ENCODE measurements around the gene ASB17.
A peak's percentile ranks its signal among the peaks of the same experiment; 100 is the strongest.
"Not testable (repeated sequence)": the region's sequence is repeated elsewhere in the genome, so short reads cannot be mapped to it uniquely, and the experiment has no call there.

Gene ASB17, protein sequence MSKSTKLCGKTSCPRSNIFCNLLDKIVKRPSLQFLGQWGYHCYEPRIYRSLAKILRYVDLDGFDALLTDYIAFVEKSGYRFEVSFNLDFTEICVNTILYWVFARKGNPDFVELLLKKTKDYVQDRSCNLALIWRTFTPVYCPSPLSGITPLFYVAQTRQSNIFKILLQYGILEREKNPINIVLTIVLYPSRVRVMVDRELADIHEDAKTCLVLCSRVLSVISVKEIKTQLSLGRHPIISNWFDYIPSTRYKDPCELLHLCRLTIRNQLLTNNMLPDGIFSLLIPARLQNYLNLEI

DNA sequence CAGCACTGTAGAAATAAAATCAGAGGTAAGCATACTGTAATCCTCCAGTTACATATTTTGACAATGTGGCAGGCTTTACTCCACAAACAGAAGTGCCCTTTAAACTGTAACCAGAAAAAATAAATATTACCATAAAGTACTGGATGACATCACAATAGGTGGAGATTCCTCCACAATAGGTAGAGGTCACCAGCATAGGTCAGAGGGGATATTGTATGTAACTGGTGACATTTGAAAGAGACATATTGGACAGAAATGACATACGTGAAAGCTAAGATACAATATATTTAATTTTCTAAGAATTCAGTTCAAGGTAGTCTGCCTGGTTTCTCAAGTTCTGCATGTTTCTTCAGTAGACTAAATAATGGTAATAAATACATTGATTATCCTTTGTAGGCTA is at the start of gene ASB17:
ASB17 (minus strand) TSS at position 101 of the 400 bp plus-strand sequence. CDS start 113 bp downstream, outside the sequence.
- intact Hi-C loops (cut with DNase I): no loop called here
- no peak for DNase-seq

DNA sequence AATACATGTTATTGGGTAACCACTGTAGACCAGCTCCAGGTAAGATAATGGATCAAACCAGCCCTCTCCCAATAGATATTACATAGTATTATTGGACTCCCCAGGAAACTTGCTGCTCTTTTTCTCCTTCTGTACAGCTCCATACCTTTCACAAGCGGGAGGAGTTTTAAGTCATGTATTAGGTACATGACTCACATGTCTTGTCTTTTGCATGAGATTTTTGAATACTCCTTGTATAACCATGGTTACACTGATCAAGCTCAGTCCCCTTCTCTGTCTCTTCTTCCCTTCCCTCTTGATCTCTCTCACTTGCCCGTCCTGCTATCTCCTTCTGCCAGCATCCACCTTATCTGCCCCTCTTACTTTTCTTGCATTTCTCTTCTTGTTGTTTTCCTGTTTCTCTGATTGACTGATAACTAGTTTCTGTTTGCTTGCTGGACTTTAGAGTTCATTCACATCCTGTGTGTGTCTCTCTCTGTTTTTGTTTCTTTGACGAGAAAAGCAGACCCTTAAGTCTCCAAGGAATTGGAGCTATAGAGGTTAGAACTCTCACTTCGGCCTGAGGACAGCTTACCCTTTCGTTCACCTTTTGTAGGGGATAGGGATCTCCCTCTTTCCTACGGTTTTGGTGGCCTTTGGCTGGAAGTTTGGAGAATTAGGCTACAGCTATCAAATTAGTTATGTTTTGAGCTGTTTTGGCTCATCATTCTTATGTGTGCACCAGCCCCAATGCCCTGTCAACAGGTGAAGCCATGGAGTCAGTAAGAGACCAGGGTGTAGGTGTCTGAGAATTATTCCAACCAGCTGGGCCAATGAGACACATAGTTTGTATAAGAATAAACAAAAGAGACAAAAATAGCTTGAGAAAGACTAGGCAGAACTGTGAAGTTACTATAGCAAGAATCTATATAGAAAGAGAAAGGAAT is 49.0 kb upstream of the ASB17 start:
- DNase-seq: no peak
- intact Hi-C loops (cut with DNase I): no loop called here

DNA sequence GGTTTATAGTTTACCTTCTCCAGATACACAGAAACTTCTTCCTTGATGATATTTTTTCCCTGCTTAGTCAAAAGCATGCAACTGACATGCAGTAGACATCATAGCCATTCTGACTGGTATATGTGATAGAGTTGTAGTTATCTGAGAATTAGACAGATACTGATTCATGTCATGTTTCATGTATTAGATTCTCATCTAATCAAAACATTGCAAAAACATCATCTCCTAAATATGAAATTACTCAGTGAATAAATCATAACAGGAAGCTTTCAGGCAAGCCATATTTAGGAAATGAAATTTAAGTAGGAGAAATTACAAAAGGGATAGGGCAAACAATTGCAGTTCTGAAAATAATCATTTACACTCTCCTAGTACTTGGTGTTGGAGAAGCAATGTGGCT is 38.4 kb upstream of the ASB17 start:
- intact Hi-C loops (cut with DNase I): no loop called here
- DNase-seq: no peak

DNA sequence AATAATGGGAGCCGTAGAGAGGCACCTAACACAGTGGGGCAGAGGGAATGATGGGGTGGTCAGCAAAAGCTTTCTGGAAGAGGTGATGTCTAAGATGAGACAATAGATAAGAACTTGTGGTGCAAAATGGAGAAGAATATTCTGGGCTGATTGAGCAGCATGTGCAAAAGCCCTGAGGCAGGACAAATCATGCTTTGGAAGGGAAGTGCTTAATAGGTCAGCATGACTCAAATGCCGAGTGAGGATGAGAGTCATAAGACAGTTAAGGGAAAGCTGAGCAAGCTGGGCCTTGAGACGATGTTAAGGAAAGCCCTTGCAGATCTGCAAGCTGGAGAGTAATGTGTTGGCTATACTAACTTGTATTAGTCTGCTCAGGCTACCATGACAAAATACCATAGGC is 37.3 kb upstream of the ASB17 start:
- intact Hi-C loops (cut with DNase I): no loop called here
- DNase-seq: no peak

DNA sequence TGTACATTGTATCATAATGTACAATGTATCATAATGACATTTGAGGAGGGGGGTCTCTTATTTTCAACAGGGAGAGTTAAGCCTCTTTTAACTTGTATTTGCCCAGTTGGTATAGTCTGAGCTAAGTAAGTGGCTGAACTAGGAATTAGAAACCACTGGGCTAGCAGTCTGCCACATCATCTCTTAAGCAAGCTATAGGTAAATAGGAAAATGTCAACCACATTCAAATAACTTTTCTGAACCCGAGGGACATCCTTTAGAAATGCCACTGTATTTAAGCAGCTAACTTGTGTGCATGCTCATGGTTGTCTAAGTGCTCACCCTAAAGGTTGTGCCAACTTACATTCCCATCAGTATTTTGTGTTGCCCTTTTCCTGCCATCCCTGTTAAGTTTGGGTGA is 35.5 kb upstream of the ASB17 start:
- intact Hi-C loops (cut with DNase I): no loop called here
- DNase-seq: no peak

DNA sequence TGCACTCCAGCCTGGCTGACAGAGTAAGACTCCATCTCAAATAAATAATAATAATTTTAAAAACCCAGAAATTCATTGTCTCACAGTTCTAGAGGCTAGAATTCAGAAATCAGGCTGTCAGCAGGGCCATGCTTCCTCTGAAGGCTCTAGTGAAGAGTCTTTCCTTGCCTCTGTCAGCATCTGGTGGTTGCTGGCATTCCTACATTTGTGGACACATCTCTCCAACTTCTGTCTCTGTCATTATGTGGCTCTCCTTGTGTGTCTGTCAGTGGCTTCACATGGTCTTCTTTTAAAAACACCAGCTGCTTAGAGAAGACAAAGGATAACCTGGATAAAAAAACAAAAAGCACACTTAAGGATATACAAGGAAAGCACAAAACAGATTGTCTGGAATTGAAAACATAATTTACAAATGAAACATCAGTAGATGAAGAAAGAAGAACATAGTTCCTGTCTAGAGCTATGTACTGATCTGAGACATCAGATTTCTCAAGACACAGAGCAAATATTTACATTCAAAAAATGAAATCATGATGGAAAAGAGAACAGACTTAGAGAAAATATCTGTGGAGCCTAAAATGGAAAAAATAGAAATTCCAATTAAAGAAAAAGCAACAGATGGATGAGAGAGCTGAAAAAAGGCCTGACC is 32.7 kb upstream of the ASB17 start:
- intact Hi-C loops (cut with DNase I): no loop called here

DNA sequence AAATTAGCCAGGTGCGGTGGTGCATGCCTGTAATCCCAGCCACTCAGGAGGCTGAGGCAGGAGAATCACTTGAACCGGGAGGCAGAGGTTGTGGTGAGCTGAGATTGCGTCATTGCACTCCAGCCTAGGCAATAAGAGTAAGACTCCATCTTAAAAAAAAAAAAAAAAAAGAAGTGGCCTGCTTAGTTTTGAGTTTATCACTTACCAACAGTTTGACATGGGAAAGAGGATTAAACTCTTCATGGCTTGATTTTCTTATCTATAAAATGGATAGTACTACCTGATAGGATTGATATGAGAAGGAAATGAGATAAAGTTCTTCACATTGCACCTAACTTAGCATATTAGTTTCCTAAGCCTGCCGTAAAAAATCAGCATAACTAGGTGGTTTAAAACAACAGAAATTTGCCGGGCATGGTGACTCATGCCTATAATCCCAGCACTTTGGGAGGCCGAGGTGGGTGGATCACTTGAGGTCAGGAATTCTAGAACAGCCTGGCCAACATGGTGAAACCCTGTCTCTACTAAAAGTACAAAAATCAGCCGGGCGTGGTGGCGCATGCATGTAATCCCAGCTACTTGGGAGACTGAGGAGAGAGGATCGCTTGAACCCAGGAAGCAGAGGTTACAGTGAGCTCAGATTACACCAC is 32.0 kb upstream of the ASB17 start:
- DNase-seq: peak in 1 of 10 donors; percentile 8
- intact Hi-C loops (cut with DNase I): not testable (repeated sequence)

More for the DNA sequence above, 32.7 kb upstream of the ASB17 start:
- no peak for DNase-seq

DNA sequence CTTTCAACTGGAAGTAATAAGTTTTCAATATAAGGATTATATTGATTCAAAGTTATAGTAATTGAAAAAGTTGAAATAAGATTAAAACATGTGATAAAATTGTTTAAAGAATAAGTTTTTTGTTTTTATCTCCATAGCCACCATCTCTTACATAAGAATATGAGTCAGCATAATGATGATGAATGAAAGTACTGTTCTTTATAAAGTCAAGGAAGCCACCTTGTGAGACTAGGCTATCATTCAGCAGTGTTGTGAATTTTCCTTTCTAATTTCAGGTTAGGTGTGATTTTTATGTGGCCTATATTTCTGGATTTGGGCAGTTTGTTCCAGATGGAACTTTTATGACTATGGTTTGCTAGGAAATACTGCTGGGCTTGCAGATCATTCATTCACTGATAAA is 22.4 kb upstream of the ASB17 start:
- DNase-seq: no peak
- intact Hi-C loops (cut with DNase I): no loop called here

DNA sequence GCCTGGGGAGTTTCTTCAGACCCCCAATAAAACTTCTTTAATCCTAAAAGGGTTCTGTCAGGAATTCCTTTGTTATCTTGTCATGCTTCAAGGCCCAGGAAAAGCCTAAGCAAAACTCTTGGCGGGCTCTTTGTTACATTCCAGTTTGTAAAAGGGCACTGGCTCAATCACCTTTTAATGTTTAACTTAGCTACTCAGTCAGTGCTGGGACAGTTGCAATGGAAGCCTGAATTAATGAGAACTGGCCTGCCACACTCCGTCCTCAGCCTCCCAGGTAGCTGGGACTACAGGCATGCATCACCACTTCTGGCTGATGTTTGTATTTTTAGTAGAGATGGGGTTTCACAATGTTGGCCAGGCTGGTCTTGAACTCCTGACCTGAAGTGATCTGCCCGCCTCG is 21.3 kb upstream of the ASB17 start:
- intact Hi-C loops (cut with DNase I): no loop called here
- no peak for DNase-seq

DNA sequence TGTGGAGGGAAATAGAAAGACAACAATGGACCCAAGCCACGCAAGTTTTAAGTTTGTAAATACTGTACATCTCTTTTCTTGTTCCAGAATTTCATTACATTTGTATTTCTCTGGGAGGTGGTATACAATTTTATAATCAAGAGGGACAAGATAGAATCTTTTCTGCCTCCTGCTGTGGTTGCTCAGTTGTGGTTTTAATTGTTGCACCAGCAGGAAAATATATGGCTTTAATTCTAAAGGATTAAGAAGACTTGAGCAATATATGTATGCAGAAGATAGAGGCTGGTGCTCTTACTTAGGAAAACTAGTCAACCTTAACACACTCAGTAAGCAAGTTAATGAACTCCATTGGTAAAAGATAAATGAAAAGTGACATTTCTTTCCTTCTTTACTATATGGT is 19.8 kb upstream of the ASB17 start:
- DNase-seq: no peak
- intact Hi-C loops (cut with DNase I): no loop called here

DNA sequence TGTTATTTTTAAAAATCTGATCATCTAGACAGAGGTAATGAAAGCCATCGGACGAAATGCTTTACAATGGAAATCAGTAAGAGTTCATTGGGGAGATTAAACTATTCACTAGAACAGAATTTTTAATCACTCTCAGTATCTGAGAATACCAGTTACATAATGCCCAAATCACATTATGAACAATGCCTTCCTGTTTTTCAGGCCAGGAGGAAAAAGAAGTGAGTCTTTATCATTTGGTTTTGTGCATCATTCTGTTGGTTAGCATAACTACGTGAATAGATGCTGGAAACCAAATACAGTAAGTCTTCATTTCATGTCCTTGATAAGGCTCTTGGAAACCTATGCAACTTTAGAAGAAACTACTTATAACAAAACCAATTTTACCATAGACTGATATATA is 18.0 kb upstream of the ASB17 start:
- no peak for DNase-seq
- intact Hi-C loops (cut with DNase I): no loop called here

DNA sequence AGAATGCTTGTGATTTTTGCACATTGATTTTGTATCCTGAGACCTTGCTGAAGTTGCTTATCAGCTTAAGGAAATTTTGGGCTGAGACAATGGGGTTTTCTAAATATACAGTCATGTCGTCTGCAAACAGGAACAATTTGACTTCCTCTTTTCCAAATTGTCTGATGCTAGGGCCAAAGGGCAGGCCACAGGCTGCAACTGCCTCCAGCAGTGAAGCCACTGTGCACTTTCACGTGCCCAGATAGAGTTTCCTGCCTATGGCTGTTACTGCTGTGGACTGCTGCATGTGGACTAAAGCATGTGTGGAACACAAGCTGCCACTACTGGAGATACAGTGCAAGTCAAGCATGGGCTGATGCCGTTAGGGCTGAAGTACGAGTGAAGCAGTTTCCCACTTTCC is 10.8 kb upstream of the ASB17 start:
- DNase-seq; intact Hi-C loops (cut with DNase I): not testable (repeated sequence)

DNA sequence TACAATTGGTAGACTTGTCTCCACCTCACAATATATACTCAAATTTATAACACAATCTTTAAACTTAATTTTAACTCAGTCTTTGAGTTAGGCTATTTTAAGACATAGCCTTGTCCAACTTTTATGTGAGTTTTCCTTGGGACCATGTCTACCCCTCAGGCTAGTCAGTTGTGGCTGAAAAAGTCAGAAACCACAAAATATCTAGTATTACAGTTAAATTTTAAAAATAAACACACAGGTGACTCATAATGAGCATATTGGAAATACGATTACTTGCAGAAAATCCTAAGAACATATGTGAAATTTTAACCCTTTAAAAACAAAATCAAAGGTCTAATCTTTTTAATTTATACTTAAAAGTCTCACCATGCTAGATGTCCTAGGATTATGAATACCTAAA is 4.8 kb upstream of the ASB17 start:
- intact Hi-C loops (cut with DNase I): no loop called here
- no peak for DNase-seq

DNA sequence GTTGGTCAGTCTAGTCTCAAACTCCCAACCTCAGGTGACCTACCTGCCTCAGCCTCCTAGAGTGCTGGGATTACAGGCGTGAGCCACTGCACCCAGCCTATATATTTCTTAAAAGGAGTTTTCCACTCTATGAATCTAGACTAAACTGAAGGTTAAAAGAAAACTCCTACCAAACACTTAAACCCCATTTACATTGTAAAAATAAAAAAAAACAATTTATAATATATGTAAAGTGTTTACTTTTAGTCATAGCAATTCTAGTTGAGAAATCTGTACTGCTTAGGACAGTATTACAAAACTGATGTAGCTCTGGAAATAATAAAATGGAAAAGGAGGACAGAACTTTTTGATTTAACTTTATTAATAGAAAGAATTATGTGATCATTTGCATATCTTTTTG is 9.5 kb downstream of the ASB17 start:
- intact Hi-C loops (cut with DNase I): no loop called here
- no peak for DNase-seq

DNA sequence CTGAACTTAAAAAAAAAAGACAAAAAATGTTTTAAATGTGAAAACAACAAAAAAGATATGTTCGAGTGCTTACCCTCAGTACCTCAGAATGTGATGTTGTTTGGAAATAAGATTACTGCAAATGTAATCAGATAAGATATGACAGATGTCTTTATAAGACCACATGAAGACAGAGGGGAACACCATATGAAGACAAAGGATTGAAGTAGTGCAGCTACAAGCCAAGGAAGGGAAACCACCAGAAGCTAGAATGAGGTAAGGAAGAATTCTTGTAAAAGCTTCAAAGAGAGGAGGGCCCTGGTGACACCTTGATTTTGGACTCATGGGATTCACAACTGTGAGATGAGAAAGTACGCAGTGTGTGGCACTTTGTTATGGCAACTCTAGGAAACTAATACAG is 15.4 kb downstream of the ASB17 start:
- DNase-seq: no peak
- intact Hi-C loops (cut with DNase I): no loop called here

DNA sequence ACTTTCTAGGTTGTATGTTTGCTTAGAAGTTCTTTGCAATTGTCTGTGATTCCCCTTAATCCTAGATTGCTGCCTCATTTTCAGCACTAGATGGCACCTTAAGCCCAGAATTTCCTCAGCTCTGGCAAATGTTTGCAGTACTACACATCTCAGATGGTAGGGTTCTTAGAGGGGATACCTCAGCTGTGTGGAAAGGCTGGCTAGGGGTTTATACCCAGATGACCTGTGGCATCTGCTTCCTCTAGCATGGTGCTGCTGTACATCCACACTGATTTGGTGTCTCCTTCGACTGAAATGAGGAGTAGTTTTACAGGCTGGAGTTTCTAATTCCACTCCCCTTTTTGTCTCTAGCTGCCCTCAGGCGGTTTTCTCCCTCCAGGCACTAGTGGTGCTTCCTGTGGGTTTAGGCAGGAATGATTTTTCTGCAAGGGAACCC is 23.5 kb downstream of the ASB17 start:
- intact Hi-C loops (cut with DNase I): no loop called here
- peak in 1 of 10 donors; percentile 2 for DNase-seq

DNA sequence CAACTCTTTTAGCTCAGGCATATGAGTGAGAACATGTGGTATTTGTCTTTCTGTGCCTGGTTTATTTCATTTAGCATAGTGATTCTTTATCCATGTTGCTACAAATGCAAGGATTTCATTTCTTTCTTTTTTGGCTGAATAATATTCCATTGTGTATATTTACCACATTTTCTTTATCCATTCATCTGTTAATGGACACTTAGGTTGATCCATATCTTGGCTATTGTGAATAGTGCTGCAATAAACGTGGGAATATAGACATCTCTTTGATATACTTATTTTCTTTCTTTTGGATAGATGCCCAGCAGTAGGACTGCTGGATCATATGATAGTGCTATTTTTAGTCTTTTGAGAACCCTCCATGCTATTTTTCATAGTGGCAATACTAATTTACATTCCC is 30.8 kb downstream of the ASB17 start:
- intact Hi-C loops (cut with DNase I): no loop called here

DNA sequence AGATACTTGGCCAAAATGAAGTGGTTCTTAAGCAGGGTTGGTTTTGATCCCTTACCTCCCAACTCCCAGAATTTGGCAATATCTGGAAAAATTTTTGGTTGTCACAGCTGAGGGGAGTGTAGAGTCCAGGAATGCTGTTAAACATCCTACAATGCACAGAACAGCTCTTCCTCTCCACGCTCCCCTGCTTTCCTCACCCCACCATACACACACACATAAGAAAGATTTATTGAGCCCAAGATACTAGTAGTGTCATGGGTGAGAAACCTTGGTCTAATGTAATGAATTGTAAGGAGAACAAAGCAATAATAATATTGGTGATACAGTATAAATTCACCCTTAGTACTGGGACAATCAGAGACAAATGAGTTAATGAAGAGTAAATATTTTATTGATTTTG is 47.8 kb downstream of the ASB17 start:
- intact Hi-C loops (cut with DNase I): no loop called here

More for the DNA sequence above, 30.8 kb downstream of the ASB17 start:
- DNase-seq: no peak

DNA sequence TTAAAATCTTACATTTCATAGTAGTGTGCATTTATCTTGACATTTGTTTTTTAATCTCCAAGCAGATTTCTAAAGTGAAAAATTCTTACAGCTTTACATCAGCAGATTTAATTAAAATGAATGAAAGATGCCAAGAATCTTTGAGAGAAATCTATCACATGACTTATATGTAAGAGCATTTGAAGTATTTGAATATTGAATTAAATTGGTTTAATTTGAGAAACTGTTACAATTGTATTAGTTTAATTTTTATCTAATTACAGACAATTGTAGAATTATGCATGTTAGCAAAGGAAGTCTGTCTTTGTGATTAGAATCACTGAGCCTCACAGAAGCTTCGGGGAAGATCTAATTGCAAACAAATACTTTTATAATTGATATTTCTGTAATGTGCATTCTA is 52.2 kb downstream of the ASB17 start:
- intact Hi-C loops (cut with DNase I): no loop called here
- no peak for DNase-seq

More for the DNA sequence above, 47.8 kb downstream of the ASB17 start:
- DNase-seq: no peak

DNA sequence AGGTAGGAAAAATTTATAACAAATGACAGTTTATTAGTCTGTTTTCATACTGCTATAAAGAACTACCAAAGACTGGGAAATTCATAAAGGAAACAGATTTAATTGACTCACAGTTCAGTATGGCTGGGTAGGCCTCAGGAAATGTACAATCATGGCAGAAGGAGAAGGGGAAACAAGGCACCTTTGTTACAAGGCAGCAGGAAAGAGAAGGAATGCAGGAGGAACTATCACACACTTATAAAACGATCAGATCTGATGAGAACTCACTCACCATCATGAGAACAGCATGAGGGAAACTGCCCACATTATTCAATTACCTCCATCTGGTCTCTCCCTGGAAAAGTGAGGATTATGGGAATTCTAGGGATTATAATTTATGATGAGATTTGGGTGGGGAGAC is 61.3 kb downstream of the ASB17 start:
- intact Hi-C loops (cut with DNase I): no loop called here
- DNase-seq: no peak
